Activated T-helper 9 cell treated with anti-CD3 and anti-CD28 coated beads, Interleukin-2, amount 50 U/mL, for 16 hours (primary cell): ENCODE measurements around the gene CCDC200.
"Not testable (repeated sequence)": the region's sequence is repeated elsewhere in the genome, so short reads cannot be mapped to it uniquely, and the experiment has no call there.

ENCODE experiments used
- DNase-seq: peaks from one replicate; pipeline ENCODE4 v3.0.0-alpha.2; 2020; ENCODE audit warnings: low read depth

CCDC200 gene

GRCh38 chr17:43228020-43228782 is at the start of gene CCDC200:
Gene CCDC200 (minus strand): TSS chr17:43228623. CDS start chr17:43228554, 69 bp downstream.
- not testable (repeated sequence) for DNase-seq

- DNase-seq, result not testable (repeated sequence)
Observed at GRCh38 chr17:43272914-43273313, 44.5 kb upstream of the CCDC200 start.

GRCh38 chr17:43272483-43272882 is 44.1 kb upstream of the CCDC200 start:
- DNase-seq, result not testable (repeated sequence)

- DNase-seq, result not testable (repeated sequence)
Observed at GRCh38 chr17:43270552-43271504, 42.4 kb upstream of the CCDC200 start.

- not testable (repeated sequence) for DNase-seq
Observed at GRCh38 chr17:43246456-43246855, 18.0 kb upstream of the CCDC200 start.

GRCh38 chr17:43240596-43241352 is 12.4 kb upstream of the CCDC200 start:
- not testable (repeated sequence) for DNase-seq

GRCh38 chr17:43239597-43239996 is 11.2 kb upstream of the CCDC200 start:
- DNase-seq, result not testable (repeated sequence)

- DNase-seq, result not testable (repeated sequence)
Observed at GRCh38 chr17:43233877-43234276, 5.5 kb upstream of the CCDC200 start, which contains the start of gene RNU2-1. Gene RNU2-1 (minus strand): TSS chr17:43233977.

- not testable (repeated sequence) for DNase-seq
Observed at GRCh38 chr17:43233263-43233662, 4.8 kb upstream of the CCDC200 start.

- not testable (repeated sequence) for DNase-seq
Observed at GRCh38 chr17:43232021-43232699, 3.7 kb upstream of the CCDC200 start.

GRCh38 chr17:43231205-43232020 is 3.0 kb upstream of the CCDC200 start:
- not testable (repeated sequence) for DNase-seq

- DNase-seq, result no peak
Observed at GRCh38 chr17:43226393-43226792, 2.0 kb downstream of the CCDC200 start.

GRCh38 chr17:43224146-43224705 is 4.2 kb downstream of the CCDC200 start:
- DNase-seq, result no peak

- DNase-seq, result no peak
Observed at GRCh38 chr17:43220511-43221125, 7.8 kb downstream of the CCDC200 start.

GRCh38 chr17:43219746-43220380 is 8.6 kb downstream of the CCDC200 start:
- DNase-seq, result no peak

GRCh38 chr17:43219001-43219400 is 9.4 kb downstream of the CCDC200 start:
- DNase-seq, result no peak

GRCh38 chr17:43217614-43218087 is 10.8 kb downstream of the CCDC200 start:
- no peak for DNase-seq

GRCh38 chr17:43216762-43217613 is 11.4 kb downstream of the CCDC200 start:
- no peak for DNase-seq
